GM10266 (cell line): Measurements from ENCODE around the gene VWA5B1.

Experiments
- DNase-seq: peaks from one replicate; pipeline ENCODE4 v3.0.0; 2012; ENCODE audit errors: extremely low spot score
- TF ChIP-seq, protein P1 (sequence below): IDR thresholded peaks from 2 replicates; pipeline ENCODE4 v1.5.1; 2012; ENCODE audit warnings: mild to moderate bottlenecking, low read depth; ENCODE audit not compliant: control insufficient read depth, insufficient read depth; ENCODE audit errors: missing control alignments

The VWA5B1 gene

DNA sequence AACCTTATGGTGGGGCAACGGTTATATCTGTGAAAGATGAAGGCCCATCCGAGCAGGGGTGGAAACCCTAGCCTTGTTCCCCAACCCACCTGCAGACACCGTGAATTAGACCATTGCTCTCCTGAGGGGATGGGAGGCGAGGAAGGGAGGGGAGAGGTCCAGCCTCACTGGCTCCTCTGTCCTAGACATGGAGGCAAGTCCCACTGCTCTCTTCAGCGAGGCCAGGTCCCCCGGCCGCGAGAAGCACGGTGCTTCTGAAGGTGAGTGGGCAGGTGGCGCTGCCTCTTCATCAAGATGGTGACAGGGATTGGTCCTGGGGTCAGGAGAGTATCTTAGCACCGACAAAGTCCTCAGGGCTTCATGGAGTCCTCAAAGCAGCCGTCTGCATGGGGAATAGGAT is 59.3 kb downstream of the VWA5B1 start:
- DNase-seq = no peak
- TF ChIP-seq, protein P1, sequence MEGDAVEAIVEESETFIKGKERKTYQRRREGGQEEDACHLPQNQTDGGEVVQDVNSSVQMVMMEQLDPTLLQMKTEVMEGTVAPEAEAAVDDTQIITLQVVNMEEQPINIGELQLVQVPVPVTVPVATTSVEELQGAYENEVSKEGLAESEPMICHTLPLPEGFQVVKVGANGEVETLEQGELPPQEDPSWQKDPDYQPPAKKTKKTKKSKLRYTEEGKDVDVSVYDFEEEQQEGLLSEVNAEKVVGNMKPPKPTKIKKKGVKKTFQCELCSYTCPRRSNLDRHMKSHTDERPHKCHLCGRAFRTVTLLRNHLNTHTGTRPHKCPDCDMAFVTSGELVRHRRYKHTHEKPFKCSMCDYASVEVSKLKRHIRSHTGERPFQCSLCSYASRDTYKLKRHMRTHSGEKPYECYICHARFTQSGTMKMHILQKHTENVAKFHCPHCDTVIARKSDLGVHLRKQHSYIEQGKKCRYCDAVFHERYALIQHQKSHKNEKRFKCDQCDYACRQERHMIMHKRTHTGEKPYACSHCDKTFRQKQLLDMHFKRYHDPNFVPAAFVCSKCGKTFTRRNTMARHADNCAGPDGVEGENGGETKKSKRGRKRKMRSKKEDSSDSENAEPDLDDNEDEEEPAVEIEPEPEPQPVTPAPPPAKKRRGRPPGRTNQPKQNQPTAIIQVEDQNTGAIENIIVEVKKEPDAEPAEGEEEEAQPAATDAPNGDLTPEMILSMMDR = no peak

DNA sequence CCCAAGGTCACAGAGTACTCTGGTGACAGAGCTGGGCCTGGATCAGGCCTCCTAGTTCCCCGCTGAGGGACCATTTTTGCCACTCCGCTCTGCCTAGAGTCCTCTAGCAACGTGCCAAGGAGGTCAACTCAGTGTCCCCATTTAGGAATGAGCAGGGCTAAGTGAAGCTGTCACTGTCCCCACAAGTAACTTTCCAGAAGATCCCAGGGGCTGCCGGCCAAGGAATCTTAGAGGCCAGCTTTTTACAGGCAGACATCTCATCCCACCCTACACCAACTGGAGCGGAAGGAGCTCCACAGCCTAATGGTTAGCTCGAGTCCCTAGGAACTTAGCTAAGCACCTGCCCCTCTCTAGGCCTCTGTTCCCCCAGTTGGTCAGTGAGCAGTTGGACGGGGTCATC is 59.7 kb downstream of the VWA5B1 start:
- no peak for DNase-seq
- TF ChIP-seq, protein P1 = no peak

DNA sequence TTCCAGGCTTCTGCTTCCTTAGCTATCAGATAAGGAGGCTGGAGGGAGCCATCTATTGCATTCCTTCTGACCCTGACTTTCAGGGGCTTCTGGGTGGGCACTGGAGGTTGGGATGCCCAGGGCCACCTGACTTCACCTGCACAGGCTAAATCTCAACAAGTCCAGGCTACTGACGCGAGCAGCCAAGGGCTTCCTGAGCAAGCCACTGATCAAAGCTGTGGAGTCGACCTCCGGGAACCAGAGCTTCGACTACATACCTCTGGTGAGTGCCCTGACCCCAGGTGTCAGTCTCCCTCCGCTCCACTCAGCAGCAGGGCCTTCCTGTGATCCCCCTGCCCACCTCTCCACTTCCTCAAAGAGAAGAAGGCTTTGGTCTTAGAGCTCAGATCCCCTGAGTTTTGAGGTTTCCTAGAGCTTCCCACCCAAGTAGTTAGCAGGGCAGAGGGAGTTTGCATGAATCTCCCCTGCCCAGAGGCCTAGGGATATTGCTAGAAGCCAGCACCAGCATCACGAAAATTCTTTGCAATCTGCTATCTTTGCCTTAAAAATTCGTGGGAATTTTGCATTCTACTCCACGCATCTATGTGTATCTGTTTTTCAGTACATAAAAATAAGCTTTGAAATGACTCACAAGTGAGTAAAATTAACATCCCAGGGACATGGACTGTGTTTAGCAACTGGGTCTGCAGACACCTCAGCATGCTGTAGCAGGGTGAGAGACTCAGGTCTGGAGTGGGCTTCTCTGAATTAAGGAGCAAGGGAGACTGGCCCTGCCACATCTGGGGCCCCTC is 61.4 kb downstream of the VWA5B1 start:
- TF ChIP-seq, protein P1 = no peak
- DNase-seq = no peak

DNA sequence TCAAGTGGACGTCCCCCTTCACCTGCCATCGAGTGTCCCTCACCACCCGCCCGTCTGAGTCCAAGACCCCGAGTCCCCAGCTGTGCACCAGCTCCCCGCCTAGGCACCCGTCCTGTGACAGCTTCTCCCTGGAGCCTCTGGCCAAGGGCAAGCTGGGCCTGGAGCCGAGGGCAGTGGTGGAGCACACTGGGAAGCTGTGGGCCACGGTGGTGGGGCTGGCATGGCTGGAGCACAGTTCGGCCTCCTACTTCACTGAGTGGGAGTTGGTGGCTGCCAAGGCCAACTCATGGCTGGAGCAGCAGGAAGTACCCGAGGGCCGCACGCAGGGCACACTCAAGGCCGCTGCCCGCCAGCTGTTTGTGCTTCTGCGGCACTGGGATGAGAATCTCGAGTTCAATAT is 63.2 kb downstream of the VWA5B1 start:
- no peak for DNase-seq
- TF ChIP-seq, protein P1 = no peak

DNA sequence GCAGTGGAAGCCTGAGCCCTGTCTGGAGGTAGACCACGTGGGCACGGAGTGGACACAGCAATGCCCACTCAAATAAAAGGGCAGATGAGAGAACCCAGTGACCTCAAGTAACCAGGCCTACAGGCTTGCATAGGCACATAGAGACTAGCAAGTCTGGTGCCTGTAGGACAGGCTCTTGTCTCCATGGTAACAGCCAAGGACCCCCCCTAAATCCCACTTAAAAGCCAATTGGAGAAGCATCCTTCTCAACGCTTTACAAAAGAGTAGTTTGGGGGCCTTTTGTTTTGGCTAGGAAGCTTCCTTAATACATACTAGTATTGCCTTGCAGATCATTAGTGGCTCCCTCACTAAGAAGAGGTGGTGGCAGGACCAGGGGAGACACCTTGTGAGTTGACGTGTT is 63.9 kb downstream of the VWA5B1 start:
- DNase-seq = no peak
- TF ChIP-seq, protein P1 = no peak

DNA sequence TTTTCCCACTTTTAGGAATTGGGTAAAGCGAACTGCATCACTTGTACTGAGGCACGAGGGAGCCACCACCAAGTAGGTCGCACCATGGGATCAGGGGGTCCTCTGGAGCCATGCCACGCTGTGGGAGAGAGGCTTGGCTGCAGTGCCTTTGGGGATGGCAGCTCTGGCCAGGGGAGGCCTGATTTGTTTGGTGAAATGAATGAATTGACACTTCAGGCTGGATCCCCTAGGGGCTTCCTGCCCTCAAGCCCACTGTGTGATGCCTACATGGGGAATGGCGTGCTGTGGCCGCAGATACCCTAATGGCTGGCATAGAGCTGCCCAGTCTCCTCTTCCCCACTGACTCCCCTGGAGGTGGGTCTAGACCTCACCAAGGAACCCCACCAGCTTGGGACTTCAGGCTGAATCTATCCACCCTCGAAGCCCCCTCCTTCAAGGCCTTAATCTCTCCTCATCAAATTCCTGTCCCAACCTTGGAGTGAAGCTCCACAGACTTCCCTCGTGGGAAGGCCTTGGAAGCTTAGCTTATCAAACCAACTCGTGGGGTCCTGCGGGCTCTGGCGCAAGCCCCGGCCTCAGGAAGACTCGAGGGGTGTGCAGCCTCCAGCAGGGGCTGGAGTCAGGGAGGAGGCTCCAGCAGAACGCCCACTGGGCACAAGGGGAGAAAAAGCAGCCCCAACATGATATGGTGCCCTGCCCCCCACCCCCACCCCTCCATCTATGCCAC is 64.6 kb downstream of the VWA5B1 start:
- TF ChIP-seq, protein P1 = no peak
- DNase-seq = no peak
